Activated naive CD4-positive, alpha-beta T cell treated with anti-CD3 and anti-CD28 coated beads, Interleukin-2, amount 50 U/mL, for 72 hours (primary cell): ENCODE measurements around the gene PBX1. TPM values are rescaled to one million over a fixed set of nuclear protein-coding genes. Genes with fewer than 3 reads are reported as not detected.

Source experiments
- ATAC-seq, 2 donors: fragments of 150-1000 bp; cut with Tn5 transposase; 2 replicates each; pipeline ENCODE4 v1.10.0; 2021; ENCODE audit warnings: mild to moderate bottlenecking in 2 of 2, moderate library complexity in 2 of 2
- DNase-seq, 2 donors: peaks; one replicate each; pipeline ENCODE4 v3.0.0; 2021 to 2022; ENCODE audit warnings: low spot score in 2 of 2
- H3K27ac Mint-ChIP-seq, 2 donors: one replicate each; pipeline ENCODE4 v1.8.0; 2022; ENCODE audit warnings: mild to moderate bottlenecking in 2 of 2, mixed read lengths in 2 of 2
- H3K36me3 Mint-ChIP-seq, 2 donors: one replicate each; pipeline ENCODE4 v1.8.0; 2022; ENCODE audit warnings: mixed read lengths in 2 of 2
- H3K9me3 Mint-ChIP-seq, 2 donors: one replicate each; pipeline ENCODE4 v1.8.0; 2022; ENCODE audit warnings: mixed read lengths in 2 of 2
- total RNA-seq, 2 donors: library from RNA; stranded (reverse); gene quantifications; one replicate each; pipeline ENCODE4 v1.2.3, GENCODE V29; 2022

PBX1 gene
- total RNA-seq, 2 donors from 2014 or later = 0.19 to 0.39 TPM

DNA sequence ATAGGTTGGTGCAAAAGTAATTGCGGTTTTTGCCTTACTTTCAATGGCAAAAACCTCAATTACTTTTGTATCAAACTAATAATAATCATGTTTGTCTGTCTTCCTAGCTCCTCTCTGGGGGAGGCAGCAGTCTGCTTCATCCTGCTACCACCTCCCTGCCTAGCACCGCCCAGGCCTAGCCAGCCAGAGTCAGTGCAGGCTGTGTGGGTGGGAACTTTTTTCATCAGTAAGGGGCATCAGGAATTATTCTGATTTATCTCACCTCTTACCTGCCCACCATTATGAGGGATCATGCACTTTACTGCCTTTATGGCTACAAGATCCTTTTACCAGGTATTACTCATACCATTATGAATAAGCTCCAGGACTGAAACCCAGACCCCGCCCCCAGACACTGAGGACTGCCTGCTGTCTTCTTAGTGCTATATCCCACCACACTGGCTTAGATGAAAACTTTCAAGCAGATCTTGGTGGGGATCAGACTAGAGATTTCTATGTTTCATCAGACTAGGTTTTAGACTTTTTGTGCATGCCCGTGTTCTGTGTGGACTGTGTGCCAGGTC lies 116.4 kb downstream of the PBX1 start:
- no peak for DNase-seq
- peak in 1 of 2 donors; percentile 41 for ATAC-seq
- Mint-ChIP-seq H3K36me3 (no peaks in the 10 kb centered on the region), H3K27ac (no peak overlapping the region), H3K9me3 (peaks cover 0 to 5% of the 10 kb centered on the region in 2 donors)

DNA sequence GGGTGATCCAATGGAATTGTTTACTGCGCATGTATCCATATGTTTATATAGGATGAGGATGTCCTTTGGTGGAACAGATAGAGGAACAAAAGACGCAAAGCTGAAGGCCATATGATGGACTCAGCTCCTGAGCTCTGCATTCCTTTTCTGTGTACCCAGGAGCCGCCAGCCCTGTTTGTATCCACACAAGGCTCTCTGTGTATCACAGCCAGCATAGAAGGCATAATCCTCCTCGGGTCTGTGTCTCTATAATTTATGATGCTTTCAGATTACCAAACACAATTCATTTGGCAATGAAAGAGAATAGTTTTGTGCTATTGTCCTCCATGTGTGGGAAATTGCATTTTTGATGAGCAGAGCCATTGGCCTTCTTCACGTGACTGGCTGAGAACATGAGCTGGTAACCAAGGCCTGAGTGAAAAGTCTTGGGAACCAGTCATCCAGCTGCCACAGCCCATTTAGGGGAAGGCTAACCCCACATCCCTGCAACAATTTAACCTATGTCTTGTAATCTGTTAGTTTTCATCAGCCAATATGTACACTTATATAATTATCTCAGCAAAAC lies 119.2 kb downstream of the PBX1 start:
- no peak for ATAC-seq
- Mint-ChIP-seq H3K27ac (no peak overlapping the region), H3K9me3 (peaks cover 0 to 5% of the 10 kb centered on the region in 2 donors), H3K36me3 (no peaks in the 10 kb centered on the region)
- no peak for DNase-seq

DNA sequence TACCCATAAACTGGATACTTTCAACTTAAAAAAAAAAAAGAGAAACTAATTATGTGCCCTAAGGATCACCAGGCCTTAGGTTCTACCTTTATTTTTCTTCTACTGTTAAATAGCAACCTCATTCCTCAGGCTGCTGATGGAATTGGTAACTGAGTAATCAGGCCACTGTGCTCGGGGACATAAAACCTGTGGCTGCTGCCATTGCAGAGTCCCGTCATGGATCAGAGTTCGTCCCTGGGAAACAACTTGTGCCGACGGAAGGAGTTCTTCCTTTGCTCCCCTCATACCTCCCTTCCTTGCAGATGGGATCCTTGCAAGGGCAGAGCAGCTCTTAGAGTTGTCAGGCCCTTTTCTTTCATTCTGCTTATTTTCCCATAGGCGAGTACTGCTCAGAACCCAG lies 123.6 kb downstream of the PBX1 start:
- Mint-ChIP-seq H3K9me3 (peaks cover 0 to 2% of the 10 kb centered on the region in 2 donors), H3K36me3 (peaks cover 0 to 9% of the 10 kb centered on the region in 2 donors), H3K27ac (no peak overlapping the region)
- ATAC-seq (no peak), DNase-seq (no peak)

DNA sequence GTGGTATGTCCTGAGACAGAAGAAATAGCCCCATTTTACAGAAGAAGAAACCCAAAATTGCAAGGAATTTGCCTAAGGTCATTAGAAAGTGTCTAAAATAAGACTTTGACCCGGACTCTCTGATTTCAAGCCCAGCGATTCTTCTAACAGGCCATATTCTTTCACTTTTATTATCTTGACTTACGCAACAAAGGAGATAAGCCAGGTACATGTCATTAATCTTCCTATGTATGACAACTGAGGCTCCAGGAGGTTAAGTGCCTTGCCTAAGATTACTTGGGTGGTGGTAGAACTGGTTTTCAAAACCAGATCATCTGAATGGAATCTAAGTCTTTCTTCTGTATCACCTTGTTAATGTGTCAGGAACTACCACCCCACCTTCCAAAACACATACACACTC lies 124.3 kb downstream of the PBX1 start:
- ATAC-seq (no peak), DNase-seq (no peak)
- Mint-ChIP-seq H3K36me3 (peaks cover 0 to 9% of the 10 kb centered on the region in 2 donors), H3K27ac (no peak overlapping the region), H3K9me3 (no peaks in the 10 kb centered on the region)

DNA sequence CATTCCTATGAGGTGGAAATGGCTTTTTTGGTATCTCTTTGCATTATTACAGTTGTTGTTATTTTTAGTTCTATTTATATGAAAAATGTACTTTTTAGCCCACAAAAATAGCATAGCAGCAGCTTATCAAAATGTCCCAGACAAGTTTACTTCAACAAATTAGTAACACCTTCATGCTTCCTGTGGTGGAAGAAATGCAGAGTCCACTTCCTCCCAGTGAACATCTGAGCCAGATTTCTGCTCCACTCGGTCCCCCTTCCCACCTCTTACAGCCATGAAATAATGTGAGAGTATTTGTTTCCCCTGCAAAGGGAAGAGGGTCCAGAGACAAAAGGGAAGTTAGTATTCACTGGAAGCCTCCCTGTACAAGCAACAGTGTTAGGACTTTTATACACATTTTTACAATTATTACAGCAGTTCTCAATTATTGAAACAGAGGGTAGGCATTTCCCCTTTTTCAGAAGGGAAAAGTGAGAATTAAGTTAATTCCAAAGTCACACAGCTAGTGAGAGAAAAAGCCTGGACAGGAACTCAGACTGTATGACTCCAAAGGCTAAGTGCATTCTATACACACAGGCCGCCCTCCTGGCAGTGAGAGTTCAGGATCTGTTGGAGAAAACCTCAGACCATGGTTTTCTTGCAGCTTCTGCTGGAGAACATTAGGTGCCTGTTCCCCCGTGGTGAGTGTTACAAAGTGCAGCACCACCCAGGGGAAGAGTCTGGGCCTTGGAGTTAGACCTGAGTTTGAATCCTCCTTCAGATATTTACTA lies 126.5 kb downstream of the PBX1 start:
- Mint-ChIP-seq H3K27ac (no peak overlapping the region), H3K36me3 (peaks cover 0 to 9% of the 10 kb centered on the region in 2 donors), H3K9me3 (peaks cover 0 to 8% of the 10 kb centered on the region in 2 donors)
- ATAC-seq = no peak
- DNase-seq = no peak

DNA sequence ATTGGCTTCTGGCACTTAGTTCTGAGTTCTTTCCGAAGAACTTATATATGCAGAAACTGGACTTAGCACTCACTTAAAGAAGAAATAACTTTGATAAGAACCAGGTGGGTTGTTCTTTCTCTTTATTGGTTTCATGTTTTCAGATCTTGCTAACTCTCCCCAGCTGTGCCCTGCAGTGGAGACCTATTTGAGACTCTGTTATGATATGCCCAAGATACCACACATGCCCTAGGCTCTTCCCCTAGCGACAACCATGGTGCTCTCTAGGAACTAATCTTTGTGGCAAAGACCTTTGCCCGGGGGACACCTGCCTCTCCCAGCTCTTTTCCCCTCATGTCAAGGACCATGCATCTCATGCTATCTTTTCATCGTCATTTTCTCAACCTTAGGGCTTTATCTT lies 128.8 kb downstream of the PBX1 start:
- no peak for ATAC-seq
- no peak overlapping the region for H3K27ac Mint-ChIP-seq
- peaks cover 0 to 8% of the 10 kb centered on the region in 2 donors for H3K9me3 Mint-ChIP-seq
- peaks cover 0 to 9% of the 10 kb centered on the region in 2 donors for H3K36me3 Mint-ChIP-seq
- DNase-seq = no peak

DNA sequence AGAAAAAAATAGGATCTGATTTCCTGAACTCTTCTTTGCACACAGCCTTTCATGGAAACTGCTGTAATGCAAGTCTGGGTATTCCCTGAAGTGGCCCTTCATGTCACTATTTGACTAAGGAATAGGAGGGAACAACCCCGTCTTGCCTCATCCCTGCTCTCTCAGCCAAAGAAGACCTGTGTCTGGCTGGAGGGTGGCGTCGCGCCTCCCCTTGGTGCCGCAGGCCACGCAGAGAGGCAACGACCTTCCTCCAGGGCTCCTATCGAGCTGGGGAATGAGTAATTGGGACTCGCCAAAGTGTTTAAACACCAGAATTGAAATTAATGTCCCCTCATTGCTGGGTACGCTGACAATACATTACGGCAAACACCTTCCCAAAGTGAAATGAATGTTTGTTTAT lies 129.8 kb downstream of the PBX1 start:
- DNase-seq = no peak
- no peak for ATAC-seq
- Mint-ChIP-seq H3K9me3 (peaks cover 0 to 8% of the 10 kb centered on the region in 2 donors), H3K27ac (no peak overlapping the region), H3K36me3 (peaks cover 0 to 9% of the 10 kb centered on the region in 2 donors)

DNA sequence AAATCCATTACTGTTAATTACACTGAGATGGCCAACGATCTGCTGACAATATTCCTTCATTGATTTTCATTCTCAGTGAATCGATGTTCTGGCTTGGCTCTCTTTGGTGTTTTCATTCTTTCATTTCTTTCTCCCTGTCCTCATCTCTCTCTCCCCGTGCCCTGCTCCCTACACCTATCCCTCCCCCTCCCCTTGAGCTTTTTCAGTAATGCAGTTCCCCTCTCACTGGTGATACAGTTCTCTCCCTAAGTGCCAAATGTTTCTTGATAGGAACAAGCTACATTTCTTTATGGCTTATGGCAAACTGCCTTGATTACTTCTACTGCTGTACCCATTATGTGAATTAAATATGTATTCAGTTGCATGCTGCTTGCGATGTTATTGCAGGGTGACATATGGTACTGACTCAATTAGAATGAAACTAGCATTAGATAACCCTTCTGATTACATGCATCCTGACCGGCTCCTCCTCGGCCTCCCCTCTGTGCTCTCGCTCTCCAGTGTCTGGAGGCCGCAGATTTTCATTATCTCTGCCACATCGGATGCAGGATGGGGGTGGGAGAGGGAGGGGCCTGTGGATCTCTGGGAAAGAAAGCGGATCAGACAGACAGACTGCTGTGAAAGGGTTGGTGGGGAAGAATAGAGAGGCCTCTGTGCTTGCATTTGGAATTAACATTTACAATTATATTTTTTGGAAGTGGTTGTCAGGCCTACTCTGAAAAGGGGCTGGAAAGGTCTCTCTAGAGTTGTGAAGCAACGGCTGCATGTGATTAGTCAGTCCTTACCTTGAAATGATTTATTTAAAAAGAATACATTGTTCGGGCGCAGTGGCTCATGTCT lies 130.9 kb downstream of the PBX1 start:
- peaks cover 0 to 9% of the 10 kb centered on the region in 2 donors for H3K36me3 Mint-ChIP-seq
- DNase-seq (no peak), ATAC-seq (no peak)
- H3K9me3 Mint-ChIP-seq = peaks cover 0 to 8% of the 10 kb centered on the region in 2 donors
- no peak overlapping the region for H3K27ac Mint-ChIP-seq

DNA sequence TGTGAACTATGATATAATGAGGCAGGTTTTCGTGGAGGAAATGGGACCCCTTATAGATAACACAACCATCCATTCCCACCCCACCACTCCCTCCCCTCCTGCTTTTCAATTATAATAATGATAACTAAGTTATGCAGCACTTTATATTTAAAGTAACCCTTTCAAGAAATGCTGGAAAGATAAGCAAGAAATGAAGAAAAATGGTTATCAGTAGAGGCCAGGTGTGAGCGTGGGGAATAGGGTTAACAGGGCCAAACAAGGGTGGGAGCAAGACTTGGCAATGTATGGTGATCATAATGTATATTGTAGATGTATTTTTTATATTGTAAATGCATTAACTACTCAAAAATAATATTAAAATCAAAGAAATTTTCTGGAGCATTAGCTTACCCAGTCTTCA lies 133.4 kb downstream of the PBX1 start:
- DNase-seq (no peak), ATAC-seq (no peak)
- Mint-ChIP-seq H3K36me3 (no peaks in the 10 kb centered on the region), H3K27ac (no peak overlapping the region), H3K9me3 (peaks cover 0 to 8% of the 10 kb centered on the region in 2 donors)

DNA sequence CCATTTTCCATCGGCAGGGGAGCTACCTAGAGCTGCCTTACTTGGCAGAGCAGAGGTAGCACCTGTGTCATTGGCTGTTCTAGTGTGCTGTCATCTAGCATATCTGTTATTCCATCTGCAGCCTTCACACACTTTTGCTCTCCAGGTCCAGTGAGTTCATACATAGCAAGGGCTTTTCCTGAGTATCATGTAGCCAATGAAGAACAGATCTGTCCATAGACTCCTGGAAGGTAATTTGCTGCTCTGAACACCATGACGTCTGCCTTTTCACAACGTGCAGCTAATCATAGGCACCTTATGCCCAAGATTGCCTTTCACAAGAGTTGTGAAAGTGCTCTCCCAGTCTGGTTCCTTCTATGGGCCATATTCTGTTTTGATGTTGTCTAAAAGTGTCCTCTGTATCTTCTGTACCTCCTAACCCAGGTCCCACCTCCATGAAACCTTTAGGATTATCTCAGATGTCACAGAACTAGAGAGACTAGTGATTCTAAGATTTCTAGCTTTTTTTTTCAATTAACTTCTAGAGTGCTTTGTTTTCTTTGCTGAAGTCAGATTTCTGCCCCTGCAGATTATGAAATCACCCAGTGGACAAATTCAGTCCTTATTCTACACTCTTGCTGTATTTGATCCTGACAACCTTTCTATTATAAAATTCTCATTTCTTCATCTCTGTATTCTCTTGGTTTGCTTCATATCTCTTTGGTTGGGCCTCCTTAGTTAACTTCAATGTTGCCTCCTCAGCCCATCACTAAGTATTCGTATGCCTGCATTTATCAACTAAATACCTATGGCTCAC lies 134.8 kb downstream of the PBX1 start:
- Mint-ChIP-seq H3K36me3 (no peaks in the 10 kb centered on the region), H3K27ac (no peak overlapping the region), H3K9me3 (peaks cover 0 to 4% of the 10 kb centered on the region in 2 donors)
- DNase-seq = no peak
- no peak for ATAC-seq

DNA sequence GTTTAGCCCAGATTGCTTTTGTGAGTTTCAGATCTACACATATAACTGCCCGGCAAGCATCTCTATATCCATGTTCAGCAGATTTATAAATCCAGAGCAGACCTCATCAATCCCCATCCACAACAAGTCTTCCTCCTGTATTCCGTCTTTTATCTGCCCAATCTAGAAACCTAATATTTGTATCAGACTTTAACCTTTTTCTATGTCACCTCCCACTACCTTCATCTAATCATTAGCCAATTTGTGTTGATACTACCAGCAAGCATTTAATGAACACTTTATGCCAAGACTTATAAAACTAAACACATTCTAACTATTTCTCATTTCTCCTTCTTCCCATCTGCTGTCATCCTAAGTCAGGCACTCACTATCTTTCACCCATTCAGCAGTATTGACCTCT lies 135.5 kb downstream of the PBX1 start:
- no peak for ATAC-seq

DNA sequence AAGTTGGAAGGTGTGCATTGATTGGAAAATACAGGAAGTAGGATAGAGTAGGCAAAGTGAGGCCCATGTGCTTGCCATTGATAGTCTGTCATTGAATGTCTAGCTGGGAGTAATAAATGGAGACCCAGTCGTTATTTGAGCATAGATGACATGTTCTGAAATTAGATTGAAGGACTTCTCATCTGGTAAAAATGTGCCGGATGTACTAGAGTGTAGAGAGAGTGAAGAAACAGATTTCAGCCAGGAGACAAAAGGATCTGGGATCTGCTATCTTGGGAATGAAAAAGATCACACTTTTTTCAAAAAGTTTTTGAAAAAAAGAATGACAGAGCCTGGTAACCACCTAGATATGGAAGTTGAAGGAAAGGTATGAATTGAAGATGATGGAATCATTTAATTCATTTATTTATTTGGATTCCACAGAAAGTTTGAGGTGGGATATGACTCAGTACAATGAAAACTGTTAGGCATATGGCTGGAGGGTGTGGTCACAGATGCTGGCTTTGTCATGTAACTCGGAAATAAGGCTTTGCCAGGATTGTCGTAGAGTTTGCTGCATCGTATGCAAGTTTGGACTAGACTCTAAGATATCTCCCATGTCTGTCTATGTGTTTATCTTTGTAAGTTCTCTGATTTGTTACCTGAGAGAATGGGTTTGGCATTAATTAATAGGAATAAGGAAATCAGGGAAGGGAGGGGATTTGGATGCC lies 137.1 kb downstream of the PBX1 start:
- ATAC-seq (no peak), DNase-seq (no peak)
- H3K27ac Mint-ChIP-seq = no peak overlapping the region
- H3K36me3 Mint-ChIP-seq = no peaks in the 10 kb centered on the region
- no peaks in the 10 kb centered on the region for H3K9me3 Mint-ChIP-seq

More for the DNA sequence above, 135.5 kb downstream of the PBX1 start:
- no peak overlapping the region for H3K27ac Mint-ChIP-seq
- peaks cover 0 to 4% of the 10 kb centered on the region in 2 donors for H3K9me3 Mint-ChIP-seq
- H3K36me3 Mint-ChIP-seq = no peaks in the 10 kb centered on the region
- DNase-seq = no peak

DNA sequence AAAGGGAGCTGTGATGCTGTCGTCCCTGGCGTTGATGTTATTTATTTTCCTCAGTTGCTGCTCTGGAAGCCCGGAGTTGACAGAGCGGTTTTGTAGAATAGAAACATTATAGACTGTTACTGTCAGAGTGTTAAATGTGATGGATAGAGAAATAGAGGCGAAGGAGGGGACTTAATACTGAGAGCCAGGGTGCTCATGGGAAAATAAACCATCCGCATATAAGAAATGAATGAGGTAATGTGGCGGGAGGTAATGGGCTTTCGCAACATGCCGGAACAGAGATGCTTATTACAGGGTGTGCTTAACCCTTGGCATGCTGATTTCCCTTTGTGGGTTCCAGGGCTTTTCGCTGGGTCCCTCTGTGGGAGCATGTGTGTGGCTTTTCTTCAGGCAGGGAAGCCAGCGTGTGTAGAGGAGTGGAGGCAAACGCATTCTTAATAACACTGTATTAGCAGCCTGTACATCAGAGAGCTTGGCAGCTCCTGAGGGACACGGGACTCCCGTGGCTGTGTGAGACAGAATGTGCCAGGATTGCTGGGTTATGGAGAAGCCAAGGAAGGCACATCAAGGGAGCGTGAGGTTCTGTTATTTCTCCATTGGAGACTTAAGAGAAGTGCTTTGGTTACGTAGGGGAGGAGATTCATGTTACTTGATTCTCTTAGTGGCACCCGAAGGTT lies 141.0 kb downstream of the PBX1 start:
- no peak for DNase-seq
- Mint-ChIP-seq H3K9me3 (no peaks in the 10 kb centered on the region), H3K36me3 (no peaks in the 10 kb centered on the region), H3K27ac (no peak overlapping the region)
- ATAC-seq = no peak

DNA sequence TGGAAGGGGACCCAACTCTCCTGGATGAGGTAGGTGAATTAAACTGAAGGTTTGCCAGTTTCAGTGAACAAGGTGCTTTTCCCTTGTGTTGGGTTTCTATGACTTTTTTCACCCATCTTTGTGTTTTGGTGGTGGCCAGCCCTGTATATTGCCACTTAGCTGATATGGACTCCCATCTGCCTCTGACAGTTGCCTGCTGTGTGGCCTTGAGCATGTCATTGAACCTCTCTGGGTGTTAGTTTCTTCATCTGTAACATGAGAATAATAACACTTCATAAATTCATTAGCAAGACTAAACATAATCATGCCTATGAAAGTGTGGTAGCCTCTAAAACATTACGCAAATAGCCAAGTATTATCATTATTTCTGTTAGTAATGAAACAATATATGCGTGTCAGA lies 141.7 kb downstream of the PBX1 start:
- H3K27ac Mint-ChIP-seq = no peak overlapping the region
- ATAC-seq = no peak
- H3K36me3 Mint-ChIP-seq = no peaks in the 10 kb centered on the region
- no peaks in the 10 kb centered on the region for H3K9me3 Mint-ChIP-seq
- DNase-seq = no peak

DNA sequence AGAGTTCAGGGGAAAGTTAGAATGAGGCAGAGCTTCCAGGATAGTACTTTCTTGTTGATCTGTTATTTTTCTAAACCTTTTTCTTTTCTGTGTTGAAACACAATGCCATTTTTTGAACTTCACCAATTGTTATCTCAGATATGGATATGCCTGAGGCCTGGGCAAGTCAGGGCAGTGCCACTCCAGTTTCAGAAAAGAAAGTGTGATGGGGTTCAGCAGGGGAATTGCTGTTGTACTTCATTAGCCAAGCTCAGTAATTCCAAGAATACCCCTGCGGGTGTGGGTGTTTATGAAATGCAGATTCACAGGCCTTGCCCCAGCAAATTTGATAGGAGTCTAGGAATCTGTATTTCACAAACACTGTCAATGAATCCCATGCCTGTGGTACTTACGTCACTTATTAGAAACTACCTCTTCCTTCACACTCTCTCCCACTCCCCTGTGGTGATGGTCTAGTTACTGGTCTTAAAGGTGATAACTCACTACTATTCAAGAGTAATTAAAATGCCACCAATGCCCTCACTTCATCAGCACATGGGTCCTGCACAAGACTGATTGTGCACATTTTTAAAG lies 142.3 kb downstream of the PBX1 start:
- DNase-seq (no peak), ATAC-seq (no peak)
- H3K9me3 Mint-ChIP-seq = no peaks in the 10 kb centered on the region
- no peak overlapping the region for H3K27ac Mint-ChIP-seq
- H3K36me3 Mint-ChIP-seq = no peaks in the 10 kb centered on the region
